HCT116 (cell line): ENCODE measurements around the gene SLC15A3.

Experiments used
- CTCF ChIP-seq, 3 experiments: fragments of 200-600 bp in 1 of 3; sonication (generic) in 1 of 3; IDR thresholded peaks in 2 of 3; conservative IDR thresholded peaks in 1 of 3; 2 replicates each; pipeline ENCODE4 v1.5.1; 2012 to 2017; ENCODE audit warnings: low read depth in 2 of 3, low read length in 2 of 3, antibody characterized with exemption in 1 of 3, borderline replicate concordance in 1 of 3, control low read depth in 1 of 3, mild to moderate bottlenecking in 1 of 3, mixed read lengths in 1 of 3, mixed run types in 1 of 3, moderate library complexity in 1 of 3; ENCODE audit not compliant: insufficient read depth in 1 of 3
- EZH2phosphoT487 ChIP-seq: fragments of 200-600 bp; IDR thresholded peaks from 2 replicates; pipeline ENCODE4 v1.6.1; 2018; ENCODE audit warnings: antibody characterized with exemption, borderline replicate concordance
- FOSL1 ChIP-seq: IDR thresholded peaks from 2 replicates; pipeline ENCODE4 v1.6.1; 2012; ENCODE audit warnings: low read depth
- POLR2A ChIP-seq: IDR thresholded peaks from 2 replicates; pipeline ENCODE4 v1.7.0; 2011; ENCODE audit warnings: borderline replicate concordance; ENCODE audit not compliant: insufficient read depth, insufficient read length; ENCODE audit errors: extremely low read depth
- POLR2AphosphoS5 ChIP-seq: IDR thresholded peaks from 2 replicates; pipeline ENCODE4 v1.6.1; 2011; ENCODE audit warnings: mild to moderate bottlenecking, low read depth, low read length, moderate library complexity
- SIN3A ChIP-seq: IDR thresholded peaks from 2 replicates; pipeline ENCODE4 v1.6.1; 2012; ENCODE audit warnings: low read depth
- SRF ChIP-seq: IDR thresholded peaks from 2 replicates; pipeline ENCODE4 v1.6.1; 2012; ENCODE audit warnings: low read depth
- YY1 ChIP-seq: IDR thresholded peaks from 2 replicates; pipeline ENCODE4 v1.6.1; 2011; ENCODE audit warnings: low read length, low read depth, moderate library complexity, mild to moderate bottlenecking; ENCODE audit not compliant: insufficient replicate concordance; ENCODE audit errors: extremely low read depth
- ZNF274 ChIP-seq: fragments of 200-500 bp; sonication (Bioruptor generic); IDR thresholded peaks from 2 replicates; pipeline ENCODE4 v1.6.1; 2014; ENCODE audit warnings: mild to moderate bottlenecking, low read depth, low read length, inconsistent platforms
- TF ChIP-seq, protein P1 (sequence below): IDR thresholded peaks from 2 replicates; pipeline ENCODE4 v1.6.1; 2012
- TF ChIP-seq, protein P2 (sequence below): IDR thresholded peaks from 2 replicates; pipeline ENCODE4 v1.6.1; 2012

- TF ChIP-seq CTCF (IDR thresholded peaks at IDR 0.05 in 2 of 3, conservative IDR thresholded peaks at IDR 0.05 in 1 of 3; ENCODE audit: borderline replicate concordance in 1 of 3, insufficient read depth in 1 of 3, low read depth in 2 of 3, low read length in 2 of 3) (no peak), POLR2A (no peak), ZNF274 (no peak), SIN3A (no peak), SRF (no peak), EZH2phosphoT487 (no peak), YY1 (no peak), FOSL1 (no peak), POLR2AphosphoS5 (no peak)
- TF ChIP-seq, protein P1, sequence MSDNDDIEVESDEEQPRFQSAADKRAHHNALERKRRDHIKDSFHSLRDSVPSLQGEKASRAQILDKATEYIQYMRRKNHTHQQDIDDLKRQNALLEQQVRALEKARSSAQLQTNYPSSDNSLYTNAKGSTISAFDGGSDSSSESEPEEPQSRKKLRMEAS = no peak
- TF ChIP-seq, protein P2, sequence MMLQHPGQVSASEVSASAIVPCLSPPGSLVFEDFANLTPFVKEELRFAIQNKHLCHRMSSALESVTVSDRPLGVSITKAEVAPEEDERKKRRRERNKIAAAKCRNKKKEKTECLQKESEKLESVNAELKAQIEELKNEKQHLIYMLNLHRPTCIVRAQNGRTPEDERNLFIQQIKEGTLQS = no peak
Measured at GRCh38 chr11:60891103-60891741, 60.8 kb downstream of the SLC15A3 start.
